H1 (cell line): Measurements from ENCODE around the gene ABCC4. TPM values are rescaled to one million over a fixed set of nuclear protein-coding genes. Genes with fewer than 3 reads are reported as not detected.

ENCODE experiments used
- CTCF ChIA-PET: fragments of 300-600 bp; sonication (Branson Sonifier 250); formaldehyde crosslinking; loops from one replicate; lab custom pipeline; 2021; ENCODE audit not compliant: partially characterized antibody; lab: Charles Lee
- POLR2A ChIA-PET: fragments of 300-600 bp; sonication (Branson Sonifier 250); formaldehyde crosslinking; loops from one replicate; lab custom pipeline; 2021; ENCODE audit warnings: inconsistent platforms; ENCODE audit not compliant: partially characterized antibody; lab: Charles Lee
- DNase-seq, 2 experiments: peaks; one replicate each; pipeline versions ENCODE4 v3.0.0 to v3.0.0-alpha.2; 2010 to 2022; ENCODE audit warnings: low spot score in 2 of 2, low read depth in 1 of 2, mixed read lengths in 1 of 2
- FAIRE-seq: peaks from 2 replicates; lab custom pipeline; 2011; peaks lifted over from hg19 to GRCh38; lab: Jason Lieb, UNC
- H2AFZ ChIP-seq: 2 replicates; pipeline ENCODE4 v1.8.1; 2012; ENCODE audit warnings: low read length, inconsistent platforms
- H2AK5ac ChIP-seq: 2 replicates; pipeline ENCODE4 v1.6.1; 2013; ENCODE audit warnings: low read depth, low read length
- H2BK120ac ChIP-seq: replicated peaks from 2 replicates; pipeline ENCODE3; 2013; ENCODE audit warnings: low read depth, low read length, inconsistent platforms
- H2BK12ac ChIP-seq: 2 replicates; pipeline ENCODE4 v1.6.1; 2013; ENCODE audit warnings: low read depth, low read length
- H2BK15ac ChIP-seq: 2 replicates; pipeline ENCODE4 v1.6.1; 2013; ENCODE audit warnings: low read length
- H2BK20ac ChIP-seq: 2 replicates; pipeline ENCODE4 v1.6.1; 2013; ENCODE audit warnings: low read length
- H2BK5ac ChIP-seq: 2 replicates; pipeline ENCODE4 v1.6.1; 2013; ENCODE audit warnings: low read depth, low read length
- H3K14ac ChIP-seq: 2 replicates; pipeline ENCODE4 v1.6.1; 2013; ENCODE audit warnings: inconsistent platforms; ENCODE audit not compliant: insufficient read length
- H3K18ac ChIP-seq: 2 replicates; pipeline ENCODE4 v1.6.1; 2013; ENCODE audit warnings: low read length; ENCODE audit errors: extremely low read depth
- H3K23ac ChIP-seq: 2 replicates; pipeline ENCODE4 v1.6.1; 2013; ENCODE audit warnings: inconsistent platforms; ENCODE audit not compliant: insufficient read length
- H3K23me2 ChIP-seq: 2 replicates; pipeline ENCODE4 v1.6.1; 2013; ENCODE audit warnings: low read depth, low read length
- H3K27ac ChIP-seq: 2 replicates; pipeline ENCODE4 v1.6.1; 2011; ENCODE audit warnings: low read depth, low read length, inconsistent platforms
- H3K27me3 ChIP-seq, 4 experiments: replicated peaks in 1 of 4; 1 replicate in 1 of 4; 2 replicates in 3 of 4; pipeline versions ENCODE4 v1.6.1 to v1.8.1; 2011 to 2013; ENCODE audit warnings: low read length in 3 of 4, mild to moderate bottlenecking in 3 of 4, inconsistent platforms in 2 of 4, mixed read lengths in 2 of 4, moderate library complexity in 1 of 4; ENCODE audit not compliant: control insufficient read depth in 3 of 4, insufficient read depth in 3 of 4; ENCODE audit errors: extremely low read depth in 1 of 4
- H3K36me3 ChIP-seq, 4 experiments: 2 replicates each; pipeline versions ENCODE4 v1.6.1 to v1.8.1; 2011 to 2013; ENCODE audit warnings: mild to moderate bottlenecking in 4 of 4, low read length in 3 of 4, moderate library complexity in 2 of 4, control low read depth in 1 of 4, inconsistent platforms in 1 of 4; ENCODE audit not compliant: insufficient read depth in 4 of 4, control insufficient read depth in 2 of 4
- H3K4ac ChIP-seq: replicated peaks from 2 replicates; pipeline ENCODE3; 2013; ENCODE audit warnings: low read length, low read depth, mixed read lengths, inconsistent platforms; ENCODE audit not compliant: insufficient read length
- H3K4me1 ChIP-seq, 4 experiments: replicated peaks in 1 of 4; 1 replicate in 1 of 4; 2 replicates in 3 of 4; pipeline versions ENCODE4 v1.6.1 to v1.8.1; 2011 to 2013; ENCODE audit warnings: low read length in 3 of 4, inconsistent platforms in 2 of 4, mixed read lengths in 1 of 4; ENCODE audit not compliant: insufficient read depth in 4 of 4, control insufficient read depth in 3 of 4
- H3K4me2 ChIP-seq, 2 experiments: 2 replicates each; pipeline versions ENCODE4 v1.6.1 to v1.8.1; 2011 to 2013; ENCODE audit warnings: low read depth in 2 of 2, low read length in 2 of 2, control low read depth in 1 of 2, inconsistent platforms in 1 of 2, mild to moderate bottlenecking in 1 of 2; ENCODE audit not compliant: insufficient read depth in 1 of 2
- H3K4me3 ChIP-seq, 4 experiments: fragments of 200-600, 300-600 bp in 1 of 4; sonication (generic), shearing (Covaris generic), sonication (Bioruptor Twin) in 1 of 4; 2 replicates each; pipeline versions ENCODE4 v1.5.1 to v1.8.1; 2011 to 2016; ENCODE audit warnings: low read length in 4 of 4, low read depth in 3 of 4, control low read depth in 2 of 4, inconsistent platforms in 2 of 4, mild to moderate bottlenecking in 2 of 4, mixed read lengths in 1 of 4, moderate library complexity in 1 of 4; ENCODE audit not compliant: insufficient read depth in 2 of 4; ENCODE audit errors: extremely low read depth in 1 of 4
- H3K56ac ChIP-seq: replicated peaks from 2 replicates; pipeline ENCODE3; 2013; ENCODE audit warnings: low read depth, mild to moderate bottlenecking, mixed read lengths, low read length, inconsistent platforms; ENCODE audit not compliant: insufficient read length
- H3K79me1 ChIP-seq: 2 replicates; pipeline ENCODE4 v1.6.1; 2013; ENCODE audit warnings: low read depth, low read length, control low read depth
- H3K79me2 ChIP-seq, 2 experiments: 2 replicates each; pipeline versions ENCODE4 v1.6.1 to v1.8.1; 2012 to 2013; ENCODE audit warnings: low read length in 2 of 2, mild to moderate bottlenecking in 2 of 2, inconsistent platforms in 1 of 2; ENCODE audit not compliant: insufficient read depth in 2 of 2, control insufficient read depth in 1 of 2
- H3K9ac ChIP-seq, 4 experiments: replicated peaks in 1 of 4; 1 replicate in 1 of 4; 2 replicates in 3 of 4; pipeline versions ENCODE4 v1.6.1 to v1.8.1; 2011 to 2013; ENCODE audit warnings: low read depth in 3 of 4, low read length in 3 of 4, control low read depth in 2 of 4, mild to moderate bottlenecking in 2 of 4, moderate library complexity in 2 of 4, inconsistent platforms in 1 of 4; ENCODE audit errors: extremely low read depth in 1 of 4
- H3K9me3 ChIP-seq, 2 experiments: 2 replicates each; pipeline versions ENCODE4 v1.6.1 to v1.8.1; 2012 to 2013; ENCODE audit warnings: mild to moderate bottlenecking in 2 of 2, moderate library complexity in 2 of 2, control low read depth in 1 of 2, inconsistent platforms in 1 of 2, low read depth in 1 of 2, low read length in 1 of 2, mixed read lengths in 1 of 2; ENCODE audit not compliant: insufficient read depth in 2 of 2
- H4K20me1 ChIP-seq, 2 experiments: replicated peaks in 1 of 2; 2 replicates each; pipeline versions ENCODE3 to v1.8.1; 2011 to 2013; ENCODE audit warnings: inconsistent platforms in 2 of 2, low read length in 2 of 2, mild to moderate bottlenecking in 1 of 2; ENCODE audit not compliant: insufficient read depth in 2 of 2, control insufficient read depth in 1 of 2
- H4K5ac ChIP-seq: 2 replicates; pipeline ENCODE4 v1.6.1; 2013; ENCODE audit warnings: low read length, low read depth, mixed read lengths, inconsistent platforms; ENCODE audit not compliant: insufficient read length
- H4K8ac ChIP-seq: 2 replicates; pipeline ENCODE4 v1.8.0; 2013; ENCODE audit warnings: mild to moderate bottlenecking, moderate library complexity, low read length, inconsistent platforms; ENCODE audit not compliant: insufficient read depth; ENCODE audit errors: extremely low read depth
- H4K91ac ChIP-seq: replicated peaks from 2 replicates; pipeline ENCODE3; 2013; ENCODE audit warnings: low read length, mixed read lengths, inconsistent platforms; ENCODE audit not compliant: insufficient read length
- CBX8 ChIP-seq: fragments of 300-800, 300-1000 bp; sonication (generic); IDR thresholded peaks from 2 replicates; pipeline ENCODE4 v1.7.1; 2016; ENCODE audit warnings: low read depth, low read length, borderline replicate concordance
- SIN3A ChIP-seq, 2 experiments: IDR thresholded peaks in 1 of 2; conservative IDR thresholded peaks in 1 of 2; 2 replicates each; pipeline ENCODE4 v1.6.1; 2011 to 2012; ENCODE audit warnings: low read length in 2 of 2, improper control_type of control experiment in 1 of 2, low read depth in 1 of 2, mild to moderate bottlenecking in 1 of 2
- SRF ChIP-seq: IDR thresholded peaks from 2 replicates; pipeline ENCODE4 v1.6.1; 2011; ENCODE audit warnings: mild to moderate bottlenecking, low read depth, low read length, moderate library complexity
- TEAD4 ChIP-seq: IDR thresholded peaks from 2 replicates; pipeline ENCODE4 v1.6.1; 2012; ENCODE audit warnings: low read depth, low read length, inconsistent platforms, mixed read lengths
- WGBS, 2 experiments: shearing (Covaris generic) in 1 of 2; methylation state at CpG; one replicate each; pipeline versions ENCODE4 v1.1.6 to v1.1.7; 2013 to 2015; ENCODE audit warnings: low lambda C conversion rate in 2 of 2, mixed read lengths in 2 of 2, inconsistent platforms in 1 of 2, low coverage in 1 of 2, missing lambda C conversion rate in 1 of 2; ENCODE audit not compliant: insufficient replicate concordance in 2 of 2, insufficient coverage in 1 of 2, insufficient read length in 1 of 2; ENCODE audit errors: extremely low coverage in 1 of 2, missing lambda C conversion rate in 1 of 2; 5-methylcytosine and 5-hydroxymethylcytosine counted together
- polyA plus RNA-seq, 7 experiments: library from polyadenylated mRNA; depleted of rRNA in 3 of 7; stranded (reverse) in 5 of 7; unstranded in 2 of 7; fragments of >200 nt in 5 of 7; fragments of 200-250 nt in 2 of 7; gene quantifications; 1 replicate in 5 of 7; 2 replicates in 1 of 7; 4 replicates in 1 of 7; pipeline versions ENCODE4 v1.2.1 to v1.2.3, GENCODE V29; 2011 to 2013; ENCODE audit warnings: missing spikeins in 2 of 7, mixed read lengths in 2 of 7
- total RNA-seq: library from RNA; stranded (reverse); fragmentation: NEBNext Ultra II Directional; extraction: Animal tissue kit (Norgen Biotek cat#: 25700); gene quantifications from 2 replicates; pipeline ENCODE4 v1.2.1, GENCODE V29; 2021
- TF ChIP-seq, protein P1 (sequence below): IDR thresholded peaks from 2 replicates; pipeline ENCODE4 v1.6.1; 2012; ENCODE audit warnings: inconsistent platforms

The ABCC4 gene
- total and polyA plus RNA-seq, 2 of the 8 experiments (the other 6 are each of a cell fraction or from before 2014, with no cell fraction given): 4.0 to 14.1 TPM

GRCh38 chr13:94984958-94985357 is 316.3 kb downstream of the ABCC4 start:
- Histone ChIP-seq H3K14ac (no peak overlapping the region), H3K23ac (no peak overlapping the region), H2AFZ (no peak overlapping the region), H3K4me2 (peak overlapping the region in 1 of 2 experiments; percentile 28; a peak in 1 of 4 replicates), H4K5ac (no peak overlapping the region), H3K36me3 (no peaks in the 10 kb centered on the region), H4K8ac (no peak overlapping the region), H2BK20ac (no peak overlapping the region), H2AK5ac (no peak overlapping the region), H3K79me1 (no peaks in the 10 kb centered on the region), H3K4me3 (no peak overlapping the region), H4K20me1 (no peaks in the 10 kb centered on the region), H3K27me3 (no peaks in the 10 kb centered on the region), H3K9me3 (no peaks in the 10 kb centered on the region), H2BK12ac (no peak overlapping the region), H3K18ac (no peak overlapping the region), H3K4ac (no peak overlapping the region), H2BK5ac (no peak overlapping the region), H3K4me1 (peaks cover 0 to 5% (median 1%) of the 10 kb centered on the region in 4 experiments; a peak in 1 of 7 replicates), H3K79me2 (no peaks in the 10 kb centered on the region), H2BK120ac (peak overlapping the region; percentile 69), H3K27ac (no peak overlapping the region), H3K9ac (no peak overlapping the region), H3K56ac (no peak overlapping the region), H2BK15ac (no peak overlapping the region), H3K23me2 (no peaks in the 10 kb centered on the region), H4K91ac (no peak overlapping the region)
- FAIRE-seq: no peak
- DNase-seq: no peak
- 42% methylated on average over 4 of the region's 4 CpGs; no CpG with 5 or more reads in 1 of the 2 experiments for WGBS, 2 experiments
- TF ChIP-seq, protein P1, sequence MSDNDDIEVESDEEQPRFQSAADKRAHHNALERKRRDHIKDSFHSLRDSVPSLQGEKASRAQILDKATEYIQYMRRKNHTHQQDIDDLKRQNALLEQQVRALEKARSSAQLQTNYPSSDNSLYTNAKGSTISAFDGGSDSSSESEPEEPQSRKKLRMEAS: no peak
- TF ChIP-seq SRF (no peak), TEAD4 (no peak), SIN3A (conservative IDR thresholded peaks at IDR 0.05 in 1 of 2, IDR thresholded peaks at IDR 0.05 in 1 of 2; ENCODE audit: low read depth in 1 of 2, low read length in 2 of 2) (no peak), CBX8 (no peak)
- ChIA-PET POLR2A (no interaction called here), CTCF (interaction anchor here (0.6 kb wide), 1 partner anchor 205 kb away, joined by 3 read pairs; no protein-coding TSS in a partner anchor)
